K562 (cell line): ENCODE data around the gene ZP1. TPM values are rescaled to one million over a fixed set of nuclear protein-coding genes. Genes with fewer than 3 reads are reported as not detected.

Experiments used
- ATAC-seq: fragments of 200-7000 bp; cut with Tn5 transposase; 3 replicates; pipeline ENCODE4 v1.9.1; 2020; ENCODE audit warnings: moderate library complexity
- BruUV-seq: library from RNA; stranded (reverse); fragments of 400-500 nt; replicated peaks from 2 replicates; lab custom pipeline; 2021; lab: Mats Ljungman, UMichigan
- CTCF ChIA-PET: fragments of 300-600 bp; formaldehyde crosslinking; extraction: SDS; loops from one replicate; lab custom pipeline; 2021; ENCODE audit warnings: low intra/inter-chr PET ratio; lab: Yijun Ruan, JAX
- POLR2A ChIA-PET: fragments of 300-600, 350-650 bp; sonication (Branson Sonifier 250); formaldehyde crosslinking; extraction: SDS; loops from one replicate; lab custom pipeline; 2021; ENCODE audit warnings: antibody characterized with exemption, inconsistent platforms; lab: Yijun Ruan, JAX
- DNase-seq, 4 experiments: peaks; one replicate each; pipeline versions ENCODE4 v3.0.0 to v3.0.0-alpha.2; 2011 to 2018; ENCODE audit warnings: low spot score in 3 of 4, mixed read lengths in 3 of 4; ENCODE audit errors: extremely low read depth in 1 of 4
- FAIRE-seq: peaks from 2 replicates; lab custom pipeline; 2011; peaks lifted over from hg19 to GRCh38; lab: Jason Lieb, UNC
- H2AFZ ChIP-seq: 2 replicates; pipeline ENCODE4 v1.6.0; 2011; ENCODE audit warnings: low read depth, low read length, control low read depth, inconsistent platforms
- H3K27ac ChIP-seq: fragments of 200-600 bp; 3 replicates; pipeline ENCODE4 v1.8.0; 2011; ENCODE audit warnings: low read depth, mild to moderate bottlenecking, control low read depth, inconsistent platforms, low read length, moderate library complexity, mixed read lengths; ENCODE audit errors: extremely low read depth
- H3K27me3 ChIP-seq, 2 experiments: fragments of 300-600 bp in 1 of 2; 2 replicates in 1 of 2; 3 replicates in 1 of 2; pipeline versions ENCODE4 v1.6.0 to v1.8.0; 2011; ENCODE audit warnings: inconsistent platforms in 2 of 2, low read length in 2 of 2, mild to moderate bottlenecking in 1 of 2, mixed read lengths in 1 of 2, moderate library complexity in 1 of 2; ENCODE audit not compliant: control insufficient read depth in 2 of 2, insufficient read depth in 2 of 2
- H3K36me3 ChIP-seq: fragments of 300-600 bp; 3 replicates; pipeline ENCODE4 v1.8.0; 2011; ENCODE audit warnings: mild to moderate bottlenecking, low read length, inconsistent platforms; ENCODE audit not compliant: control insufficient read depth, insufficient read depth
- H3K4me1 ChIP-seq, 2 experiments: fragments of 200-600 bp in 1 of 2; replicated peaks in 1 of 2; 2 replicates in 1 of 2; 3 replicates in 1 of 2; pipeline versions ENCODE4 v1.5.1 to v1.8.0; 2011; ENCODE audit warnings: inconsistent platforms in 2 of 2, low read length in 2 of 2, mild to moderate bottlenecking in 1 of 2, mixed read lengths in 1 of 2, moderate library complexity in 1 of 2; ENCODE audit not compliant: control insufficient read depth in 2 of 2, insufficient read depth in 2 of 2
- H3K4me2 ChIP-seq: 2 replicates; pipeline ENCODE4 v1.6.1; 2011; ENCODE audit warnings: low read length, control low read depth, inconsistent platforms, mixed read lengths; ENCODE audit not compliant: insufficient read depth
- H3K4me3 ChIP-seq: fragments of 200-600 bp; sonication (generic), shearing (Covaris generic); 2 replicates; pipeline ENCODE4 v1.5.1; 2016; ENCODE audit warnings: control low read depth, inconsistent platforms
- H3K79me2 ChIP-seq: fragments of 200-600 bp; 3 replicates; pipeline ENCODE4 v1.8.0; 2011; ENCODE audit warnings: low read length, inconsistent platforms; ENCODE audit not compliant: control insufficient read depth, insufficient read depth
- H3K9ac ChIP-seq, 2 experiments: 2 replicates each; pipeline versions ENCODE4 v1.6.0 to v1.6.1; 2011; ENCODE audit warnings: low read depth in 2 of 2, low read length in 2 of 2, control low read depth in 1 of 2, inconsistent platforms in 1 of 2, mild to moderate bottlenecking in 1 of 2, mixed read lengths in 1 of 2; ENCODE audit not compliant: insufficient read depth in 1 of 2
- H3K9me1 ChIP-seq: one replicate; pipeline ENCODE4 v1.6.0; 2011; ENCODE audit warnings: inconsistent platforms, mild to moderate bottlenecking, low read length, moderate library complexity; ENCODE audit not compliant: control insufficient read depth, insufficient read depth
- H3K9me3 ChIP-seq: replicated peaks from 2 replicates; pipeline ENCODE4 v1.5.1; 2011; ENCODE audit warnings: low read depth, low read length, inconsistent platforms; ENCODE audit not compliant: control insufficient read depth, insufficient read depth
- H4K20me1 ChIP-seq: replicated peaks from 2 replicates; pipeline ENCODE4 v1.6.1; 2011; ENCODE audit warnings: low read length, inconsistent platforms, mixed read lengths; ENCODE audit not compliant: control insufficient read depth, insufficient read depth
- ATF3 ChIP-seq, 2 experiments: fragments of 450-650 bp in 1 of 2; sonication (generic) in 1 of 2; formaldehyde crosslinking in 1 of 2; IDR thresholded peaks in 1 of 2; conservative IDR thresholded peaks in 1 of 2; 2 replicates each; pipeline versions ENCODE4 v1.6.1 to v1.8.1; 2016 to 2023; ENCODE audit warnings: mild to moderate bottlenecking in 2 of 2, moderate library complexity in 2 of 2, inconsistent platforms in 1 of 2, missing genetic modification reagents in 1 of 2
- ATF7 ChIP-seq: fragments of 450-650 bp; IDR thresholded peaks from 2 replicates; pipeline ENCODE4 v1.7.1; 2014; ENCODE audit warnings: mild to moderate bottlenecking, moderate library complexity
- FOXK1 ChIP-seq: sonication (generic); formaldehyde crosslinking; IDR thresholded peaks from 2 replicates; pipeline ENCODE4 v1.8.0; 2022; ENCODE audit warnings: missing genetic modification reagents, mild to moderate bottlenecking, borderline replicate concordance
- KHSRP ChIP-seq: fragments of 450-650 bp; IDR thresholded peaks from 2 replicates; pipeline ENCODE4 v1.6.1; 2017
- RB1 ChIP-seq: fragments of 450-650 bp; IDR thresholded peaks from 2 replicates; pipeline ENCODE4 v1.6.1; 2017; ENCODE audit warnings: low read depth, mild to moderate bottlenecking
- ZNF696 ChIP-seq: fragments of 250-450 bp; sonication (Bioruptor Pico); conservative IDR thresholded peaks from 2 replicates; pipeline ENCODE4 v1.4.0; 2020; ENCODE audit warnings: mild to moderate bottlenecking, moderate library complexity
- WGBS: fragments of 100-300 bp; shearing (Covaris generic); methylation state at CpG from one replicate; pipeline ENCODE4 v1.1.6; 2016; ENCODE audit warnings: low coverage, mixed read lengths; ENCODE audit not compliant: insufficient coverage; ENCODE audit errors: missing lambda C conversion rate; 5-methylcytosine and 5-hydroxymethylcytosine counted together
- in situ Hi-C: fragments of 300-500 bp; cut with MboI; formaldehyde crosslinking; loops from 4 replicates; pipeline ENCODE4 v1.15.0; 2018; ENCODE audit warnings: inconsistent platforms, mixed read lengths
- intact Hi-C: fragments of 100-400 bp; cut with micrococcal nuclease; formaldehyde crosslinking; loops from 2 replicates; pipeline ENCODE4 v1.14.2; 2022
- polyA plus RNA-seq, 8 experiments: library from polyadenylated mRNA; depleted of rRNA in 4 of 8; stranded (reverse) in 5 of 8; unstranded in 3 of 8; fragments of >200 nt; fragmentation: Nextera tagmentation in 2 of 8; fragmentation: Illumina TruSeq in 1 of 8; extraction: Ambion mirVana in 2 of 8; extraction: Trizol in 1 of 8; gene quantifications; 2 replicates each; pipeline versions ENCODE4 v1.2.1 to v1.2.3, GENCODE V29; 2011 to 2014; ENCODE audit warnings: inconsistent platforms in 1 of 8, missing spikeins in 1 of 8
- total RNA-seq, 7 experiments: library from RNA; depleted of rRNA in 6 of 7; stranded (reverse); fragments of >200 nt in 6 of 7; fragmentation: Illumina TruSeq in 2 of 7; extraction: Trizol in 2 of 7; gene quantifications; 2 replicates each; pipeline versions ENCODE4 v1.2.1 to v1.2.3, GENCODE V29; 2011 to 2021; ENCODE audit warnings: low replicate concordance in 1 of 7
- TF ChIP-seq, protein P1 (sequence below), 3 experiments: IDR thresholded peaks in 2 of 3; conservative IDR thresholded peaks in 1 of 3; 2 replicates each; pipeline ENCODE4 v1.5.1; 2011 to 2012; ENCODE audit warnings: low read length in 3 of 3, mild to moderate bottlenecking in 3 of 3, control low read depth in 2 of 3, improper control_type of control experiment in 1 of 3, inconsistent platforms in 1 of 3, low read depth in 1 of 3, mixed read lengths in 1 of 3, moderate library complexity in 1 of 3; ENCODE audit not compliant: insufficient read depth in 2 of 3
- TF ChIP-seq, protein P2 (sequence below): sonication (generic); formaldehyde crosslinking; IDR thresholded peaks from 2 replicates; pipeline ENCODE4 v1.8.0; 2022; ENCODE audit warnings: mild to moderate bottlenecking, missing genetic modification reagents
- TF ChIP-seq, protein P3 (sequence below): fragments of 450-650 bp; IDR thresholded peaks from 2 replicates; pipeline ENCODE4 v1.6.1; 2018; ENCODE audit not compliant: partially characterized antibody

The ZP1 gene
- total and polyA plus RNA-seq, 9 of the 15 experiments (the other 6 are each of a cell fraction or from before 2014, with no cell fraction given) = 0.11 to 0.15 TPM; not detected in 7

- TF ChIP-seq, protein P1, sequence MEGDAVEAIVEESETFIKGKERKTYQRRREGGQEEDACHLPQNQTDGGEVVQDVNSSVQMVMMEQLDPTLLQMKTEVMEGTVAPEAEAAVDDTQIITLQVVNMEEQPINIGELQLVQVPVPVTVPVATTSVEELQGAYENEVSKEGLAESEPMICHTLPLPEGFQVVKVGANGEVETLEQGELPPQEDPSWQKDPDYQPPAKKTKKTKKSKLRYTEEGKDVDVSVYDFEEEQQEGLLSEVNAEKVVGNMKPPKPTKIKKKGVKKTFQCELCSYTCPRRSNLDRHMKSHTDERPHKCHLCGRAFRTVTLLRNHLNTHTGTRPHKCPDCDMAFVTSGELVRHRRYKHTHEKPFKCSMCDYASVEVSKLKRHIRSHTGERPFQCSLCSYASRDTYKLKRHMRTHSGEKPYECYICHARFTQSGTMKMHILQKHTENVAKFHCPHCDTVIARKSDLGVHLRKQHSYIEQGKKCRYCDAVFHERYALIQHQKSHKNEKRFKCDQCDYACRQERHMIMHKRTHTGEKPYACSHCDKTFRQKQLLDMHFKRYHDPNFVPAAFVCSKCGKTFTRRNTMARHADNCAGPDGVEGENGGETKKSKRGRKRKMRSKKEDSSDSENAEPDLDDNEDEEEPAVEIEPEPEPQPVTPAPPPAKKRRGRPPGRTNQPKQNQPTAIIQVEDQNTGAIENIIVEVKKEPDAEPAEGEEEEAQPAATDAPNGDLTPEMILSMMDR (IDR thresholded peaks at IDR 0.05 in 2 of 3, conservative IDR thresholded peaks at IDR 0.05 in 1 of 3; ENCODE audit: insufficient read depth in 2 of 3, low read depth in 1 of 3, low read length in 3 of 3) = no peak
- TF ChIP-seq, protein P2, sequence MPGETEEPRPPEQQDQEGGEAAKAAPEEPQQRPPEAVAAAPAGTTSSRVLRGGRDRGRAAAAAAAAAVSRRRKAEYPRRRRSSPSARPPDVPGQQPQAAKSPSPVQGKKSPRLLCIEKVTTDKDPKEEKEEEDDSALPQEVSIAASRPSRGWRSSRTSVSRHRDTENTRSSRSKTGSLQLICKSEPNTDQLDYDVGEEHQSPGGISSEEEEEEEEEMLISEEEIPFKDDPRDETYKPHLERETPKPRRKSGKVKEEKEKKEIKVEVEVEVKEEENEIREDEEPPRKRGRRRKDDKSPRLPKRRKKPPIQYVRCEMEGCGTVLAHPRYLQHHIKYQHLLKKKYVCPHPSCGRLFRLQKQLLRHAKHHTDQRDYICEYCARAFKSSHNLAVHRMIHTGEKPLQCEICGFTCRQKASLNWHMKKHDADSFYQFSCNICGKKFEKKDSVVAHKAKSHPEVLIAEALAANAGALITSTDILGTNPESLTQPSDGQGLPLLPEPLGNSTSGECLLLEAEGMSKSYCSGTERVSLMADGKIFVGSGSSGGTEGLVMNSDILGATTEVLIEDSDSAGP (CRISPR knock-in tag) = no peak
- TF ChIP-seq ZNF696 (CRISPR knock-in tag) (no peak), KHSRP (no peak), RB1 (no peak)
Observed at GRCh38 chr11:60917267-60917666, 49.9 kb downstream of the ZP1 start (continued).

- Histone ChIP-seq H3K27ac (no peak overlapping the region), H3K36me3 (peaks cover 58% of the 10 kb centered on the region), H3K4me2 (no peak overlapping the region), H3K9ac (no peak overlapping the region; a peak in 1 of 4 replicates), H2AFZ (no peak overlapping the region), H3K79me2 (peaks cover 54% of the 10 kb centered on the region), H3K27me3 (no peaks in the 10 kb centered on the region), H3K9me3 (no peaks in the 10 kb centered on the region), H3K4me1 (peaks cover 10 to 21% of the 10 kb centered on the region in 2 experiments; a peak in 4 of 5 replicates), H3K4me3 (no peak overlapping the region), H4K20me1 (peaks cover 5% of the 10 kb centered on the region; the same call in 1 of the 2 replicates), H3K9me1 (no peaks in the 10 kb centered on the region)
- CTCF ChIA-PET = no interaction called here
- FAIRE-seq (peak; percentile 77), ATAC-seq (peak; percentile 18; the same call in 2 of the 3 replicates), DNase-seq (peak in 2 of 4 experiments; percentile 61 to 64)
- 91% methylated on average over 3 of the region's 4 CpGs for WGBS
- POLR2A ChIA-PET = interaction anchor here (0.7 to 1.0 kb wide), 2 partner anchors 9 to 17 kb away, joined by 3 read pairs; no protein-coding TSS in a partner anchor
- BruUV-seq = no TSS peak
- in situ Hi-C loops = no loop called here
- intact Hi-C loops = no loop called here
- TF ChIP-seq ATF3 (IDR thresholded peaks at IDR 0.05) (peak; percentile 46), ATF3 (CRISPR knock-in tag; conservative IDR thresholded peaks at IDR 0.05) (no peak), ATF7 (peak; percentile 29; the same call in 1 of the 2 replicates), FOXK1 (CRISPR knock-in tag) (no peak)
- TF ChIP-seq, protein P3, sequence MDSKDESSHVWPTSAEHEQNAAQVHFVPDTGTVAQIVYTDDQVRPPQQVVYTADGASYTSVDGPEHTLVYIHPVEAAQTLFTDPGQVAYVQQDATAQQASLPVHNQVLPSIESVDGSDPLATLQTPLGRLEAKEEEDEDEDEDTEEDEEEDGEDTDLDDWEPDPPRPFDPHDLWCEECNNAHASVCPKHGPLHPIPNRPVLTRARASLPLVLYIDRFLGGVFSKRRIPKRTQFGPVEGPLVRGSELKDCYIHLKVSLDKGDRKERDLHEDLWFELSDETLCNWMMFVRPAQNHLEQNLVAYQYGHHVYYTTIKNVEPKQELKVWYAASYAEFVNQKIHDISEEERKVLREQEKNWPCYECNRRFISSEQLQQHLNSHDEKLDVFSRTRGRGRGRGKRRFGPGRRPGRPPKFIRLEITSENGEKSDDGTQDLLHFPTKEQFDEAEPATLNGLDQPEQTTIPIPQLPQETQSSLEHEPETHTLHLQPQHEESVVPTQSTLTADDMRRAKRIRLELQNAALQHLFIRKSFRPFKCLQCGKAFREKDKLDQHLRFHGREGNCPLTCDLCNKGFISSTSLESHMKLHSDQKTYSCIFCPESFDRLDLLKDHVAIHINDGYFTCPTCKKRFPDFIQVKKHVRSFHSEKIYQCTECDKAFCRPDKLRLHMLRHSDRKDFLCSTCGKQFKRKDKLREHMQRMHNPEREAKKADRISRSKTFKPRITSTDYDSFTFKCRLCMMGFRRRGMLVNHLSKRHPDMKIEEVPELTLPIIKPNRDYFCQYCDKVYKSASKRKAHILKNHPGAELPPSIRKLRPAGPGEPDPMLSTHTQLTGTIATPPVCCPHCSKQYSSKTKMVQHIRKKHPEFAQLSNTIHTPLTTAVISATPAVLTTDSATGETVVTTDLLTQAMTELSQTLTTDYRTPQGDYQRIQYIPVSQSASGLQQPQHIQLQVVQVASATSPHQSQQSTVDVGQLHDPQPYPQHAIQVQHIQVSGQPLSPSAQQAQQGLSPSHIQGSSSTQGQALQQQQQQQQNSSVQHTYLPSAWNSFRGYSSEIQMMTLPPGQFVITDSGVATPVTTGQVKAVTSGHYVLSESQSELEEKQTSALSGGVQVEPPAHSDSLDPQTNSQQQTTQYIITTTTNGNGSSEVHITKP = peak; percentile 65
Observed at GRCh38 chr11:60918251-60918938, 51.1 kb downstream of the ZP1 start.
